Measurements from ENCODE around the gene MAP2K2. TPM values are rescaled to one million over a fixed set of nuclear protein-coding genes. Genes with fewer than 3 reads are reported as not detected.

Gene MAP2K2
- polyA plus RNA-seq, 2 donors: 120 to 127 TPM

DNA sequence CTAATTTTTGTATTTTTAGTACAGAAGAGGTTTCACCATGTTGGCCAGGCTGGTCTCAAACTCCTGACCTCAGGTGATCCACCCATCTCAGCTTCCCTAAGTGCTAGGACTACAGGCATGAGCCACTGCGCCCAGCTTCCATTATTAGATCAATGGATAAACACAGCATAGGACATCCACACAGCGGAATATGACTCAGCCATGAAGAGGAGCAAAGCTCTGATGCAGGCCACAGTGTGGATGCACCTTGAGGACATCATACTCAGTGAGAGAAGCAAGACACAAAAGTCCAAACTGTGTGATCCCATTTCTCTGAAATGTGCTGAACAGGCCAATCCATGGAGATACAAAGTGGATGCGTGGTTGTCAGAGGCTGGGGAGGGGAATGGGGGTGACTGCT, 52.3 kb downstream of the MAP2K2 start:
- Histone ChIP-seq H3K27ac (ENCODE audit: low read depth in 2 of 2, low read length in 1 of 2) (no peak overlapping the region), H3K9me3 (ENCODE audit: control insufficient read depth in 2 of 2, insufficient read depth in 1 of 2, low read depth in 1 of 2, low read length in 1 of 2) (no peaks in the 10 kb centered on the region), H3K4me1 (ENCODE audit: control insufficient read depth in 2 of 2, insufficient read depth in 2 of 2, low read length in 1 of 2) (peaks cover 0 to 3% of the 10 kb centered on the region in 2 donors), H3K4me3 (ENCODE audit: low read depth in 1 of 2, low read length in 2 of 2) (no peak overlapping the region), H3K36me3 (ENCODE audit: control insufficient read depth in 2 of 2, insufficient read depth in 2 of 2, low read length in 1 of 2) (no peaks in the 10 kb centered on the region), H3K27me3 (ENCODE audit: control insufficient read depth in 1 of 2, insufficient read depth in 2 of 2, low read length in 2 of 2) (no peaks in the 10 kb centered on the region)
- WGBS, 2 donors: 93% methylated on average over 3 of the region's 3 CpGs

- Histone ChIP-seq H3K4me3 (ENCODE audit: low read depth in 1 of 2, low read length in 2 of 2) (no peak overlapping the region), H3K27ac (ENCODE audit: low read depth in 2 of 2, low read length in 1 of 2) (no peak overlapping the region), H3K36me3 (ENCODE audit: control insufficient read depth in 2 of 2, insufficient read depth in 2 of 2, low read length in 1 of 2) (peaks cover 0 to 2% of the 10 kb centered on the region in 2 donors), H3K4me1 (ENCODE audit: control insufficient read depth in 2 of 2, insufficient read depth in 2 of 2, low read length in 1 of 2) (peaks cover 0 to 3% of the 10 kb centered on the region in 2 donors), H3K9me3 (ENCODE audit: control insufficient read depth in 2 of 2, insufficient read depth in 1 of 2, low read depth in 1 of 2, low read length in 1 of 2) (no peaks in the 10 kb centered on the region), H3K27me3 (ENCODE audit: control insufficient read depth in 1 of 2, insufficient read depth in 2 of 2, low read length in 2 of 2) (no peaks in the 10 kb centered on the region)
- 62% methylated on average over 12 of the region's 12 CpGs for WGBS, 2 donors
Observed at GRCh38 chr19:4069331-4069959, 54.5 kb downstream of the MAP2K2 start.

DNA sequence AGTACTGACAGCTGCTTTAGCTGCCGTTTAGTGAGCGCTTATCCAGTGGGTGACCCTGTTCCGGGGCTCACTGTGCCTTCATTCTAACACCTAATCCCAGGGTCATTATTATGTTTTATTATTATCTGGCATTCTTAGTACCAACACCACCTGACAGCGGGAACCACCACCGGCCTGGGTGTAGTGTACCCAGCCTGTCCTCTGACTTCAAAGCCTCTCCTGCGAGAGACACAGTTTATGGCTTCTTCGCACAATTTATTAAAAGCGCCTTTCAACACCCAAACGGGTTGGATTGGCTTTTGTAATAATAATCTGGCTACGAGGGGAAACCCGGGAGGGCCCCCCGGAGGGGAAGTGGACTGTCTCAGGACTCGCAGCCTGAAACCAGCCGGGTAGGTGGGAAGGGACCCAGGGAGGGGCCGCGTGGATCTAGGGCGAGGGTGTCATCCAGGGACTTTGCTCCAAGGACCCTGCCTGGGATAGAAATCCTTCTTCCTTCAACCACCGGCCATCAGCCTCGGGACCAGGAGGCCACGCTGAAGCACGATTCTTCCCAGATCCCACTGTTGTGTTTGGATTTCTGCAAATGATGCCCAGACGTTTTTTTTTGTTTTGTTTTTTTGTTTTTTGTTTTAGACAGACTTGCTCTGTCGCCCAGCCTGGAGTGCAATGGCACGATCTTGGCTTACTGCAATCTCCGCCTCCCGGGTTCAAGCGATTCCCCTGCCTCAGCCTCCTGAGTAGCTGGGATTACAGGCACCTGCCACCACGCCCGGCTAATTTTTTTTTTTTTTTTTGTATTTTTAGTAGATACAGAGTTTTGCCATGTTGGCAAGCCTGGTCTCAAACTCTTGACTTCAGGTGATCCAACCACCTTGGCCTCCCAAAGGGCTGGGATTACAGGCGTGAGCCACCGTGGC, 55.6 kb downstream of the MAP2K2 start:
- 26 to 28% methylated on average over 29 to 31 of the region's 31 CpGs for WGBS, 2 donors
- H3K4me3 ChIP-seq (ENCODE audit: low read depth in 1 of 2, low read length in 2 of 2): peak overlapping the region; percentile 83 to 98

DNA sequence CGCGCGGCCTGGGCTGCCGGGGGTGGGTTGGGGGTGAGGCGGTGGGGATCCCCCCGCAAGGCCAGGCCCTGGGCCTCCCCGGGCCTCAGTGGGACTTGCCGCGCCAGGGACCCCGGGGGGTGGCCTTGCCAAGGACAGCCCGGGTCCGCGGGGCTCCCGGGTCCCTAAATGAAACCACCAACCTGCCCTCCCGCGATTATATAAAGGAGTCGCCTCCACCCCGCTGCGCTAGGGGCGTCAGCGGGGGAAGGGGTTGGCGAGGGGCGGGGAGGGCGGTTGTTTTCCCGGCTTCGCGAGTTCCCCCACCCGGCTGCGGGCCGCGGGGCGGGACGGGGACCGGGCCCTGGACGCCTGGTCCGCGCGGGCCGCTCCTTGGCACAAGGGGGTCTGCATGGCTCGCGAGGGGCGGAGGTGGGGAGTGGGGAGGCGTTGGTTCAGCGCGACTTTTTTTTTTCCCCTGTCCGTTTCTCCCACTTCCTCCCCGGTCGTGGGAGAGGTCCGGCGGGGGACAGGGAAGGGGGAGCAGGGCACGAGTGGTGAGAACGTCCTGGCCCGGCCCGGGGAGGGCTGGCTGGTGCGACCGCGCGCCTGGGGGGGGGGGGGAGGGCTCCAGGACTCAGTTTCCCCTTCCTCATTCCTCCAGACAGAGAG, 56.4 kb downstream of the MAP2K2 start:
- Histone ChIP-seq H3K9me3 (ENCODE audit: control insufficient read depth in 2 of 2, insufficient read depth in 1 of 2, low read depth in 1 of 2, low read length in 1 of 2) (no peaks in the 10 kb centered on the region), H3K27ac (ENCODE audit: low read depth in 2 of 2, low read length in 1 of 2) (peak overlapping the region; percentile 96 to 100), H3K27me3 (ENCODE audit: control insufficient read depth in 1 of 2, insufficient read depth in 2 of 2, low read length in 2 of 2) (no peaks in the 10 kb centered on the region), H3K4me1 (ENCODE audit: control insufficient read depth in 2 of 2, insufficient read depth in 2 of 2, low read length in 1 of 2) (peaks cover 0 to 13% of the 10 kb centered on the region in 2 donors), H3K36me3 (ENCODE audit: control insufficient read depth in 2 of 2, insufficient read depth in 2 of 2, low read length in 1 of 2) (peaks cover 0 to 12% of the 10 kb centered on the region in 2 donors), H3K4me3 (ENCODE audit: low read depth in 1 of 2, low read length in 2 of 2) (peak overlapping the region; percentile 83 to 98)
- WGBS, 2 donors: 0 to 1% methylated on average over 37 to 58 of the region's 58 CpGs

More for the DNA sequence above, 55.6 kb downstream of the MAP2K2 start:
- Histone ChIP-seq H3K27ac (ENCODE audit: low read depth in 2 of 2, low read length in 1 of 2) (peak overlapping the region; percentile 96 to 100), H3K27me3 (ENCODE audit: control insufficient read depth in 1 of 2, insufficient read depth in 2 of 2, low read length in 2 of 2) (no peaks in the 10 kb centered on the region), H3K9me3 (ENCODE audit: control insufficient read depth in 2 of 2, insufficient read depth in 1 of 2, low read depth in 1 of 2, low read length in 1 of 2) (no peaks in the 10 kb centered on the region), H3K36me3 (ENCODE audit: control insufficient read depth in 2 of 2, insufficient read depth in 2 of 2, low read length in 1 of 2) (peaks cover 0 to 5% of the 10 kb centered on the region in 2 donors), H3K4me1 (ENCODE audit: control insufficient read depth in 2 of 2, insufficient read depth in 2 of 2, low read length in 1 of 2) (peaks cover 0 to 6% of the 10 kb centered on the region in 2 donors)

- Histone ChIP-seq H3K4me3 (ENCODE audit: low read depth in 1 of 2, low read length in 2 of 2) (peak within 1 kb of the TSS; percentile 83 to 98), H3K27me3 (ENCODE audit: control insufficient read depth in 1 of 2, insufficient read depth in 2 of 2, low read length in 2 of 2) (no peaks in the 10 kb centered on the region), H3K9me3 (ENCODE audit: control insufficient read depth in 2 of 2, insufficient read depth in 1 of 2, low read depth in 1 of 2, low read length in 1 of 2) (no peaks in the 10 kb centered on the region), H3K27ac (ENCODE audit: low read depth in 2 of 2, low read length in 1 of 2) (peak within 1 kb of the TSS; percentile 96 to 100), H3K36me3 (ENCODE audit: control insufficient read depth in 2 of 2, insufficient read depth in 2 of 2, low read length in 1 of 2) (peaks cover 0 to 12% of the 10 kb centered on the region in 2 donors), H3K4me1 (ENCODE audit: control insufficient read depth in 2 of 2, insufficient read depth in 2 of 2, low read length in 1 of 2) (peaks cover 1 to 19% of the 10 kb centered on the region in 2 donors)
- 1% methylated on average over 54 to 83 of the region's 85 CpGs for WGBS, 2 donors
Observed at GRCh38 chr19:4066682-4067395, 57.1 kb downstream of the MAP2K2 start, which contains the start of gene ZBTB7A. Gene ZBTB7A (minus strand): TSS chr19:4066899. CDS start chr19:4055232, 11,667 bp downstream.

GRCh38 chr19:4066176-4066606, 57.7 kb downstream of the MAP2K2 start:
- H3K4me3 ChIP-seq (ENCODE audit: low read depth in 1 of 2, low read length in 2 of 2): peak overlapping the region; percentile 83 to 98
- H3K27me3 ChIP-seq (ENCODE audit: control insufficient read depth in 1 of 2, insufficient read depth in 2 of 2, low read length in 2 of 2): no peaks in the 10 kb centered on the region
- peaks cover 0 to 12% of the 10 kb centered on the region in 2 donors for H3K36me3 ChIP-seq (ENCODE audit: control insufficient read depth in 2 of 2, insufficient read depth in 2 of 2, low read length in 1 of 2)
- peak overlapping the region; percentile 96 to 100 for H3K27ac ChIP-seq (ENCODE audit: low read depth in 2 of 2, low read length in 1 of 2)
- no peaks in the 10 kb centered on the region for H3K9me3 ChIP-seq (ENCODE audit: control insufficient read depth in 2 of 2, insufficient read depth in 1 of 2, low read depth in 1 of 2, low read length in 1 of 2)
- WGBS, 2 donors: 1% methylated on average over 19 to 31 of the region's 31 CpGs
- H3K4me1 ChIP-seq (ENCODE audit: control insufficient read depth in 2 of 2, insufficient read depth in 2 of 2, low read length in 1 of 2): peaks cover 4 to 22% of the 10 kb centered on the region in 2 donors

- H3K4me3 ChIP-seq (ENCODE audit: low read depth in 1 of 2, low read length in 2 of 2): peak overlapping the region; percentile 83 to 98
- 1% methylated on average over 17 to 97 of the region's 98 CpGs for WGBS, 2 donors
- no peaks in the 10 kb centered on the region for H3K27me3 ChIP-seq (ENCODE audit: control insufficient read depth in 1 of 2, insufficient read depth in 2 of 2, low read length in 2 of 2)
- H3K9me3 ChIP-seq (ENCODE audit: control insufficient read depth in 2 of 2, insufficient read depth in 1 of 2, low read depth in 1 of 2, low read length in 1 of 2): no peaks in the 10 kb centered on the region
- H3K27ac ChIP-seq (ENCODE audit: low read depth in 2 of 2, low read length in 1 of 2): peak overlapping the region; percentile 99 to 100
- peaks cover 4 to 25% of the 10 kb centered on the region in 2 donors for H3K4me1 ChIP-seq (ENCODE audit: control insufficient read depth in 2 of 2, insufficient read depth in 2 of 2, low read length in 1 of 2)
- H3K36me3 ChIP-seq (ENCODE audit: control insufficient read depth in 2 of 2, insufficient read depth in 2 of 2, low read length in 1 of 2): peaks cover 0 to 12% of the 10 kb centered on the region in 2 donors
Observed at GRCh38 chr19:4065430-4066175, 58.3 kb downstream of the MAP2K2 start.

DNA sequence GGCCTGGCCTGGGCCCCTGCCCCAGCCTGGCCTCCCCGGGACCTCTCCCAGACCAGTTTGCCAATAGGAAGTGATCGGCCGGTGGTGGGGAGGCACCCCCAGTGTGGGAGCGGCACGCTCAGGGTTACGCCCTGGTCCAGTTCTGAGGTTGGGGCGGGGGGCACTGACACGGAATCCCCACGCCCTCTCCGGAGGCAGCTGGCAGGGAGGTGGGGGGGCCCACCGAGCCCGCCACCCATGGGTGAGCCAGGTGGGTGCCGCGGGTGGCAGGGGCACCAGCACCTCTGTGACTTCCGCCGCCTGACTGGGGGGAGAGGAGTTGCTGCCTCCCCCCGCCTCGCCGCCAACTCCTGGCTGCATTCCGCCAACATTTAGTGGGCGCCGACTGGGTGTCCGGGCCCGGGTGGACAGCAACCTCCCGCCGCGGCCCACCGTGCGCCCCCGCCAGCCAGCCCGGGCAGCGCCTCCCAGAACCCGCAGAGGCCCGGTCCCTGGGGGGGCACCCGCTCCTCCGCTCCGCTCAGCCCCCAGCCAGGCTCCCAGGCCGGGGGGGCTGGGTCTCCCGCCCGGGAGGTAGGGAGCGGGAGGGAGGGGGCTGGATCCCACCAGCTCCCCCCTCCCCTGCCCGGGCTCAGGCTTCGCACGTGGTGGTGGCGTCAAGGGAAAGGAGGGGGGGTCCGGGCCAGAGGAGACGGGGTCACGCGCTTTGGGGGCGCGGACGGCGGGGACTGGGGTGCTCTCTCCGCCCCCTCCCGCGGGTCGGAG, 59.2 kb downstream of the MAP2K2 start:
- Histone ChIP-seq H3K4me1 (ENCODE audit: control insufficient read depth in 2 of 2, insufficient read depth in 2 of 2, low read length in 1 of 2) (peaks cover 4 to 32% of the 10 kb centered on the region in 2 donors), H3K4me3 (ENCODE audit: low read depth in 1 of 2, low read length in 2 of 2) (peak overlapping the region; percentile 81 to 83), H3K9me3 (ENCODE audit: control insufficient read depth in 2 of 2, insufficient read depth in 1 of 2, low read depth in 1 of 2, low read length in 1 of 2) (no peaks in the 10 kb centered on the region), H3K27me3 (ENCODE audit: control insufficient read depth in 1 of 2, insufficient read depth in 2 of 2, low read length in 2 of 2) (no peaks in the 10 kb centered on the region), H3K36me3 (ENCODE audit: control insufficient read depth in 2 of 2, insufficient read depth in 2 of 2, low read length in 1 of 2) (peaks cover 0 to 12% of the 10 kb centered on the region in 2 donors), H3K27ac (ENCODE audit: low read depth in 2 of 2, low read length in 1 of 2) (peak overlapping the region; percentile 94 to 99)
- 1% methylated on average over 49 to 57 of the region's 57 CpGs for WGBS, 2 donors

Data from esophagus (tissue), 2 donors.